CD4-positive, alpha-beta T cell treated with Interleukin-15 for 1 hour (primary cell): Measurements from ENCODE around the gene ZNF384.
"Not testable (repeated sequence)": the region's sequence is repeated elsewhere in the genome, so short reads cannot be mapped to it uniquely, and the experiment has no call there.

Experiments
- DNase-seq: peaks from one replicate; pipeline ENCODE4 v3.0.0-alpha.2; 2020

Gene ZNF384

DNA sequence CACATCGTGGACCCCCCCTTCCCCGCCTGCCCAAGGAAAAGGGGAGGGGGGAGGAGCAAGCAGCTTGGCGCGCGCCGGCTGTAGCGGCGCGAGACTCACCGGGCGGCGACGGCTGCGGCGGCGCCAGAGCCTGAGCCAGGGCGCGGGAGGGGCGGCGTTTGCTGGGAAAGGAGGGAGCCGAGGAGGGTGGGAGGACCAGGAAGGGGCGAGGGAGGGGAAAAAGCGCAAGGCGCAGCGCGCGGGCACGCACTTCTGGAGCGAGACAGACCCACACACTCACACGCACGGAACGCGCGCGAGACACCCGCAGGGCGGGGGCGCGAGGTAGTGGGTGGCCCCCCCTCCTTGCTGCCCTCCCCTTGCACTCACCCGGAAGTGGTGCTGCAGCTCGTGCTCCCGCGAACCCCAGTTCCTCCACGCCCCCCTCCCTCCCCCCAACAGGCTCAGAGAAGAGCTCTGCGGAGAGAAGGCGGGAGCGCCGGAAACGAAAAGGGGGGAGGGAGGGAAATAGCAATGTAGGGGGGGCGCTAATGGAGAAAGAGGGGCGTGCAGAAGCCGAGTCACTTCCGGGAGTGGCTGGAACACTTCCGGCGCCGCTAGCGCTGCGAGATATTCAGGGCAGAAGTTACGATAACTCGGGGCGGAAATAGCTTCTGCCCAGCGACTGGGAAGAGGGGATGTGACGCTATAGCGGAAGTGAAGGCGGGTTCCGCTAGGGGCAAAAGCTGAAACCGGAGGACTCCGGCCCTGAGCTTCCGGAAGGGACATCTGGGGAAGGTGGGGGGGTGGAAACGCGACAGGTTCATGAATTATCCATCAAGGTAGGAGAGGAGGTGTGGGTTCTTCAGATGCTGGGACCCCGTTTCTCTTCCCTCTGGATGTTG lies at the start of gene ZNF384:
Gene ZNF384, minus strand, starts transcription at position 377 of the 884 bp plus-strand sequence. CDS start 9,855 bp downstream, outside the sequence.
- peak; percentile 98 for DNase-seq

DNA sequence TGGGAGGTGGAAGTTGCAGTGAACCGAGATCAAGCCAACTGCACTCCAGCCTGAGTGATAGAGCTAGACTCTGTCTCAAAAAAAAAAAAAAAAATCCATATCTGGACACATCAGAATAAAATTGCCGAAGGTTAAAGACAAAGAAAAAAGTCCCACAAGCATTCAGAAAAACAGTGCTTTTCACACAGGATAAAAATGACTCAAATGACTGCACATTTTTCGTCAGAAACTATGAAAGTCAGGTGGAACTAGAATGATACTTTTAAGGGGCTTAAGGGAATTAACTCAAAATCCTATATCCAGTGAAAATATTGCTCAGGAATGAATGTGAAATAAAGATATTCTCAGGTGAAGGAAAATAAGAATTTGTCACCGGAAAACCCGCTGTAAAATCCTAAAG lies 47.6 kb upstream of the ZNF384 start:
- DNase-seq = no peak

DNA sequence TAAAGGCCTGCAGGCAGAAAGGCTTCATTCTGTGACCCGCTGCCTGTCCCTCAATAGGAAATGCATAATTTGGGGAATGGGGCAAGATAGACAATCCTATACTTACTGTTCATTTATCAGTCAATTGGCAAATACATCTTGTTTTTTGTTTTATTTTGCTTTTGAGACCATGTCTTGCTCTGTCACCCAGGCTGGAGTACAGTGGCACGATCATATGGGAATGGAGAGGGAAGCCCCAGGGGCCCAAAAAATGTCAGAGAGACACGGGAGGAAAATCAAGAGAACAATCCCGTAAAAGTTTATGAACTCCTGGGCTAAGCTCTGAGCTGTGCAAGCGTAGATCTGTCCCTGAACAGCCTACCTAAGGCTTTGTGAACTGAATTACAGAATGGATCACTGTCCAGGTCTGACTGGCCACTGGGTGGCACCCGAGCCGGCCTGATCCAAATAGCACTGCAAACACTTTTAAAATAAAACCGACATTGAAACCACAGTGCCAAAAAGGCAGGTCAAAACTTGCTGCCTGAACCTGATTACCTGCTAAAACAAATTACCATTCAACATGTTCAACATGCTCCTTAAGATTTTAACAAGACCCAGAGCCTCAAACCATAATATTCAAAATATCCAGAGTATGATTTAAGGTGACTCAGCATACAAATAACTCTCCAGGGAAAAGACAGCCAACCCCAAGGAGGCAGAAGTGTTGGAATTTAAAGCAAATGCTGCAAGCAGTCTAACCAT lies 46.4 kb upstream of the ZNF384 start:
- DNase-seq = peak; percentile 50

DNA sequence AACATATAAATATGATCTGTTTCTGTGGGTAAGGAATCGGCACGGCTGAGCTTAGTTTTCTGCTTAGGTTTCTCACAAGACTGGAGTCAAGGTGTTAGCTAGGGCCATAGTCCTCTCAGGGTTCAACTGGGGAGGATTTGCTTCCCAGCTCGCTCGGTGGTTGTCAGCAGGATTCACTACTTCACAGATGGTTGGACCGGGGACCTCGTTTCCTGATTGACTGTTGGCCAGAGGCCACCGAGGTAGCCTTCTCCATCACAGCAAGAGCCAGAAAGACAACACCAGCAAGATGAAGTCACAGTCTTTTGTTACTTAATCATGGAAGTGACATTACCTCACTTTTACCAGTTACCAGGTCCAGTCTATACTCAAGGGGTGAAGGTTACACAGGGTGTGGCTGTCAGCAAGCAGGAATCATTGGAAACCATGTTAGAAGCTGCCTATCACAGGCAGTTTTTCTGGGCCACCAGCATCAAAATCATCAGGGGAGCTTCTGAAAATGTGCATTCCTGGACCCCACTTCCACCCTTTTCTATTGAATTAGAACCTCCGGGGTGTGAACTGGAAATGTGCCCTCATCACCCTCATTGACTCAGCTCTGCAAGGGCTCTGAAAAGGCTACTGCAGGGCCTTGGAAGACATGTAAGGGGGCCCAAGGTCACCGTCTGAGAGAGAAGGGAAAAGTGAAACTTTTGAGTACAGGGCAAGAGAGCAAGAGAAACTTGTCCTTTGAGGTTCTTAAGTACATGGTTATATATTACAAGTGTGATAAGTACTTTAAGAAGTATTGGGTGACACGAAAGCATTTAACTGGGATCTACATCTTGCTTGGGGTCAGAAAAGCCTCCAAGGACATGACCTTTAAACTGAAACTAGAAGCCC lies 45.6 kb upstream of the ZNF384 start:
- no peak for DNase-seq

DNA sequence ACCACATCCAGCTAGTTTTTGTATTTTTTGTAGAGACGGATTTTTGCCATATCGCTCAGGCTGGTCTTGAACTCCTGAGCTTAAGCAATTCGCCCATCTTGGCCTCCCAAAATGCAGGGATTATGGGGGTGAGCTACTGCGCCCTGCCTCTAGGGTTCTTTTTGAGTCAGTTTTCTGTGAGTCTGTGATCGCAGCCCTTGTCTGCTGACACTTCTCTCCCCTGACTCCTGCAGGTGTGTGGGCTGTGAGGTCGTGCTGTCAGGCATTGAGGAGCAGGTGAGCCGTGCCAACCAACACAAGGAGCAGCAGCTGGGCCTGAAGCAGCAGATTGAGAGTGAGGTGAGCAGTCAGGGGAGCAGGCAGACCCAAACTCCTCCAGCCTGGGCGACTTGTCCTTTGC lies 41.0 kb upstream of the ZNF384 start:
- DNase-seq = no peak

DNA sequence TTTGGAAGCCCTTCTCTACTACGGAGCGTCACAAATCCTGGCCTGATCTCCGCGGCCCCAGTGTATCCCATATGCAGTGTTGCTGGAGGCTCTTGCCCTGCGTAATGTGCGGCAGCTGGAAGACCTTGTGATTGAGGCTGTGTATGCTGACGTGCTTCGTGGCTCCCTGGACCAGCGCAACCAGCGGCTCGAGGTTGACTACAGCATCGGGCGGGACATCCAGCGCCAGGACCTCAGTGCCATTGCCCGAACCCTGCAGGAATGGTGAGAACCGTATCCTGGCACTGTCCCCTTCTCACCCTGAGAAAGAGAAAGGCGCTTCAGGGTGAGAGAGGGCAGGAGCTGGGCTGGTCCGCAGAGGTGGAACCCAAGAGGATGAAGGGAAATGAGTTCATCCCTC lies 40.0 kb upstream of the ZNF384 start:
- DNase-seq = no peak

DNA sequence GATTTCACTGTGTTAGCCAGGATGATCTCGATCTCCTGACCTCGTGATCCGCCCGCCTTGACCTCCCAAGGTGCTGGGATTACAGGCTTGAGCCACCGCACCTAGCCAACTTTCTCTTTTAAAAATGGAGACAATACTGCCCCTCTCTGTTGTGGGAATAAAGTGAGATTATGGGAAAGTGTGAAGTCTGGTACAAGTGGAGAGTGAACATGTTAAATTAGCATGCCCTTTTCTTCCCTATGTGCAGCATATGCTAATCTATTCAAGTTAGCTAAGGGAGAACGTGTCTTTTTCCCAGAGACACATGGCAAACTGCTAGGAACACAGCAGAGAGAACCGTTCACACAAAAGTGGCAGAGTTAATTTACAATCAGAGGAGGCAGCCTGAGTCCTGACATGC lies 36.2 kb upstream of the ZNF384 start:
- no peak for DNase-seq

DNA sequence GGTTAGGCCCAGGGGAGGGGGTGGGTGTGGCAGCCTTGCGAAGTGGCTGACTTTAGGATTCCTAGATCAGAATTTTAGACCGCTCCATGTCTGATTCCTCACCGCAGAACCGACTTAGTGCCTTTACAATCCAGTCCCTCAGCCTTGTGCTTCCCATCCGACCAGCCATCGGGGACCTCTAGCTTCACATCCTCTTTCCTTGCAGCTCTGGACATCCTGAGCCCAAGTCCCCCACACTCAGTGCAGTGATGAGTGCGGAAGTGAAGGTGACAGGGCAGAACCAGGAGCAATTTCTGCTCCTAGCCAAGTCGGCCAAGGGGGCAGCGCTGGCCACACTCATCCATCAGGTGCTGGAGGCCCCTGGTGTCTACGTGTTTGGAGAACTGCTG lies 35.2 kb upstream of the ZNF384 start:
- DNase-seq = no peak

DNA sequence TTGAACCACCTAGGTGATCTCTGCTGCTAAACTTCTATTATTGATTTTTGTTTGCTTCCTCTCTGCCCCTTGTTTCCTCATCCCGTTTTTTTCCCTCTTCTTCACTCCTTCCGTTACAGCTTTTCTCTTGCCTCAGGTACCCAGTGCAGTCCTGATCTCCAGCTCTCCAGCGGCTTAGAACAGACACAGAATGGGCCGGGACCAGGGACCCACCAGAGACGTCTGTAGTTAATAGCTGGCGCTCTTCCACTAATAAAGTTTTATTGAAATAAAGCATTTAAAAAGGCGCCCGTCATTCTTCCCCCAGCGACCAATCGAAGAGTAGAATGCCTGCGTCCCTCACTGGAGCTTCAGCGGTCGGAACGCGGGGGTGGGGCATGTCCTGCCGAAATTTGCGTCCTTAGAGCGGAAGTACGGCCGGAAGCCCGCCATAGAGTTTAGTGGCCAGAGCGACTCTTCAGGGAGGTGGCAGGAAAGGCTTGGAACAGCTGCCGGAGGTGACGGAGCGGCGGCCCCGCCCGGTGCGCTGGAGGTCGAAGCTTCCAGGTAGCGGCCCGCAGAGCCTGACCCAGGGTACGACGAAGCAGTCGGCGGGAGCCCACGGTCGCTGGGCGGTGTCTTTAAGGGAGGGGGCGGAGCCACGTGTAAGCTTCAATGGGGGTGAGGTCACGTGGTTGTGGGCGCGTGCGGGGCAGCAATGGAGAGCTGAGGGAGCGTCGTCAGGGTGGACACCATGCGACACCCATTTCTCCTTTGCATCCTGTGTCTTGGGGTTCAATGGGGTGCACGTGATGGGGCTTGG lies 34.6 kb upstream of the ZNF384 start, which contains the start of gene COPS7A:
Gene COPS7A, plus strand, starts transcription at position 440 of the 802 bp plus-strand sequence. CDS start 611 bp downstream, outside the sequence.
- DNase-seq = peak; percentile 99

DNA sequence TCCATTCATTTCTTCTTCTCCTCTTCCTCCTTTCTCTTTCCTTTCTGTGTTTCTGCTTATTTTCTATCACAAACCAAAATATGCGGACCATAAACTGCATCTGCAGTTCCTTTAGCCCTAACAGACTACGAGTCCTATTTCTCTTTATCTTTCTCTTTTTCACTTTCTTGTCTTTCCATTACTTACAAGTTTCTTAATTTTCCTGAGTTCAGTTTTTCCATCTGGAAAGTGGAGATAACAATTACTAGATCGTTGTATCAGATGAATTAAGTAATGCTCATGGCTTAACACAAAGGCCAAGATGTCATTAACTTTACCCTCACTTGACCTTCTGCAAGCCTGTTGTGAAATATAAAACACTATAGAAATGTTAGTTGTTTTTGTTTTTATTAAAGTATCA lies 33.7 kb upstream of the ZNF384 start:
- DNase-seq = no peak

DNA sequence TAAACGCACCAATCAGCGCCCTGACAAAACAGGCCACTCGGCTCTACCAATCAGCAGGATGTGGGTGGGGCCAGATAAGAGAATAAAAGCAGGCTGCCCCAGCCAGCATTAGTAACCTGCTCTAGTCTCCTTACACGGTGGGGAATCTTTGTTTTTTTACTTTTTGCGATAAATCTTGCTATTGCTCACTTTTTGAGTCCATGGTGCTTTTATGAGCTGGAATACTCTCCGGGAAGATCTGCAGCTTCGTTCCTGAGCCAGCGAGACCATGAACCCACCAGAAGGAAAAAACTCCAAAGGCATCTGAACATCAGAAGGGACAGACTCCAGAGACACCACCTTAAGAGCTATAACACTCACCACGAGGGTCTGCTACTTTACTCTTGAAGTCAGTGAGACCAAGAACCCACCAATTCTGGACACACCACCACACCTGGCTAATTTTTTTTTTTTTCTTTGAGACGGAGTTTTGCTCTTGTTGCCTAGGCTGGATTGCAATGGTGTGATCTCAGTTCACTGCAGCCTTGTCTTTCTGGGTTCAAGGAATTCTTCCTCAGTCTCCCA lies 27.8 kb upstream of the ZNF384 start:
- DNase-seq = no peak

DNA sequence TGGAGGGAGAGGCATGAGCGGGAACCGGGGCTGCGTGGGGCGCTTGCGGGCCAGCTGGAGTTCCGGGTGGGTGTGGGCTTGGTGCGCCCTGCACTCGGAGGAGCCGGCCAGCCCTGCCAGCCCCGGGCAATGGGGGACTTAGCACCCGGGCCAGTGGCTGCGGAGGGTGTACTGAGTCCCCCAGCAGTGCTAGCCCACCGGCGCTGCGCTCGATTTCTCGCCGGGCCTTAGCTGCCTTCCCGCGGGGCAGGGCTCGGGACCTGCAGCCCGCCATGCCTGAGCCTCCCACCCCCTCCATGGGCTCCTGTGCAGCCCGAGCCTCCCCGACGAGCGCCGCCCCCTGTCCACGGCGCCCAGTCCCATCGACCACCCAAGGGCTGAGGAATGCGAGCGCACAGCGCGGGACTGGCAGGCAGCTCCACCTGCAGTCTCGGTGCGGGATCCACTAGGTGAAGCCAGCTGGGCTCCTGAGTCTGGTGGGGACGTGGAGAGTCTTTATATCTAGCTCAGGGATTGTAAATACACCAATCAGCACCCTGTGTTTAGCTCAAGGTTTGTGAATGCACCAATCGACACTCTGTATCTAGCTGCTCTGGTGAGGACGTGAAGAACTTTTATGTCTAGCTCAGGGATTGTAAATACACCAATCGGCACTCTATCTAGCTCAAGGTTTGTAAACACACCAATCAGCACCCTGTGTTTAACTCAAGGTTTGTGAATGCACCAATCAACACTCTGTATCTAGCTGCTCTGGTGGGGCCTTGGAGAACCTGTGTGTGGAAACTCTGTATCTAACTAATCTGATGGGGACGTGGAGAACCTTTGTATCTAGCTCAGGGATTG lies 27.1 kb upstream of the ZNF384 start:
- DNase-seq = not testable (repeated sequence)

DNA sequence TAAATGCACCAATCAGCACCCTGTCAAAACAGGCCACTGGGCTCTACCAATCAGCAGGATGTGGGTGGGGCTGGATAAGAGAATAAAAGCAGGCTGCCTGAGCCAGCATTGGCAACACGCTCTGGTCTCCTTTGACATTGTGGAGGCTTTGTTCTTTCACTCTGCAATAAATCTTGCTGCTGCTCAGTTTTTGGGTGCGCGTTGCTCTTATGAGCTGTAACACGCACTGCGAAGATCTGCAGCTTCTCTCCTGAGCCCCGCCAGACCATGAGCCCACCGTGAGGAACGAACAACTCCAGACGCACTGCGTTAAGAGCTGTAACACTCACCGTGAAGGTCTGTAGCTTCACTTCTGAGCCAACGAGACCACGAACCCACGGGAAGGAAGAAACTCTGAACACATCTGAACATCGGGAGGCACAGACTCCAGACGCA lies 19.8 kb upstream of the ZNF384 start:
- DNase-seq = peak; percentile 82

DNA sequence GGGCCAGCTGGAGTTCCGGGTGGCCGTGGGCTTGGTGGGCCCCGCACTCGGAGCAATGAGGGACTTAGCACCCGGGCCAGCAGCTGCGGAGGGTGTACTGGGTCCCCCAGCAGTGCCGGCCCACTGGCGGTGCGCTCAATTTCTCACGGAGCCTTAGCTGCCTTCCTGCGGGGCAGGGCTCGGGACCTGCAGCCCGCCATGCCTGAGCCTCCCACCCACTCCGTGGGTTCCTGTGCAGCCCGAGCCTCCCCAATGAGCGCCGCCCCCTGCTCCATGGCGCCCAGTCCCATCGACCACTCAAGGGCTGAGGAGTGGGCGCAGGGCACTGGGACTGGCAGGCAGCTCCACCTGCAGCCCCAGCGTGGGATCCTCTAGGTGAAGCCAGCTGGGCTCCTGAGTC lies 19.2 kb upstream of the ZNF384 start:
- not testable (repeated sequence) for DNase-seq

DNA sequence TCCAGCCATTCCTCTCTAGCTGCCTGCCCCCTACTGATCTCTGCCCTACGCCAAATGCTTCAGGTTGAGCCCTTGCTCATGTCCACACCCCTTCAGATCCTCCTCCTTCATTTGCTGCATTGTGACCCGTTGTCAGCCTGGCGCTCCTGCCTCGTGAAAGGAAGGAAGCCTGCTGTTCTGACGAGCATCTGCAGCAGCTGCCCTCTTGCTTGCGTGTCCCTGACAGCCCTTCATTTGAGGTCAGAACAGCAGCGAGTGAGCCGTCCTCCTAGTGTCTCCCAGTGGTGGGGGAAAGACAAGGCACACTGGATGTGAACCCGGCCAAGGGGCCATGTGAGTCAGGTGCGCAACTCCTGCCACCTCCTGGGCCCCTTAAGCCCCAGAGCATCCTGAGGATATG lies 14.5 kb upstream of the ZNF384 start:
- DNase-seq = no peak

DNA sequence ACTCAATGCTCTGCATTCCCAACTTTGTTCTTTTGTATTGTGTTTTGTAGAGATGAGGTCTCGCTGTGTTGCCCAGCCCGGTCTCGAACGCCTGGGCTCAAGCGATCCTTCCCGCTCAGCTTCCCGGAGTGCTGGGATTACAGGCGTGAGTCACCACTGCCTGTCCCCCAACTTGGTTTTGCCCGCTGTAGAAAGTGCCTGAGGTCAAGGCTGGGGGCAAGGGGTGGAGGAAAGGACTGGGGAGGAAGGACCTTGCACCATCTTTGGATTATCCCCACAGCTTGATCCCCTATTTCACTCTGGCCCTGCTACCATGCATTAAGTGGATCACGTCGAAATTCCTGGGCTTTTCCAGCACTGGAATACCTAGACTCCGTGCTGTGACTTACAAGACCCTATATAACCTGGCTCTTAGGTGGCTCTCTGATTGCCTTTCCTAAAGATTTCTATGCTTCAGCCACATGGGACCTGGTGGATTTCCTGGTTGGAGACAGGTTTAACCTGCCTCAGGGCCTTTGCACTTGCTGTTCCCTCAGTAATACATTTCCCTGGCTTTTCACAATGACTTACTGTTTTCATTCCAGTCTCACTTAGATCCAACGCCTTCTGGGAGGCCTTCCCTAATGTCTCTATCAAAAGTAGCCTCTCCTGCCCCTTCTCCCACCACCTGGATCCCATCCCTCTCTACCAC lies 12.0 kb upstream of the ZNF384 start:
- no peak for DNase-seq

DNA sequence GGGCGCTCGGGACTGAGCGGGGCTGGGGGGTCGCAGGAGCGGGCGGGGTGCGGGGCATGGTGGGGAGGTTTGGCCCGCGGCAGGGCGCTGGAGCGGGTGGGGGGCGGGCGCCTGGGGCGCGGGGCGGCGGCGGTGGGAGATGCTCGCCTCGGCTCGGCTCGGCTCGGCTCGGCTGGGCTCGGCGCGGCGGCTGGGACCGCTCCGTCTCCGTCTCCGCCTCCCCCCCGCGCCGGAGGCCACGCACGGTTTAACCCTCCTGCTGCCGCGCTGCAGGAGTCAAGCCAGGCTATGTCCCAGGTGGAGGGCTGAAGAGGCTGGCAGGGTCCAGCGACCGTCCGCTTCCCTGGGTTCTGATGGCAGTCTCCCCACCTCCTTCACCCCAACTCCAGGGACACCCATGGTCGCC lies 11.5 kb upstream of the ZNF384 start, which contains the start of gene PIANP:
Gene PIANP, minus strand, starts transcription at position 170 of the 406 bp plus-strand sequence. CDS start 2,754 bp downstream, outside the sequence.
- DNase-seq = peak; percentile 43

DNA sequence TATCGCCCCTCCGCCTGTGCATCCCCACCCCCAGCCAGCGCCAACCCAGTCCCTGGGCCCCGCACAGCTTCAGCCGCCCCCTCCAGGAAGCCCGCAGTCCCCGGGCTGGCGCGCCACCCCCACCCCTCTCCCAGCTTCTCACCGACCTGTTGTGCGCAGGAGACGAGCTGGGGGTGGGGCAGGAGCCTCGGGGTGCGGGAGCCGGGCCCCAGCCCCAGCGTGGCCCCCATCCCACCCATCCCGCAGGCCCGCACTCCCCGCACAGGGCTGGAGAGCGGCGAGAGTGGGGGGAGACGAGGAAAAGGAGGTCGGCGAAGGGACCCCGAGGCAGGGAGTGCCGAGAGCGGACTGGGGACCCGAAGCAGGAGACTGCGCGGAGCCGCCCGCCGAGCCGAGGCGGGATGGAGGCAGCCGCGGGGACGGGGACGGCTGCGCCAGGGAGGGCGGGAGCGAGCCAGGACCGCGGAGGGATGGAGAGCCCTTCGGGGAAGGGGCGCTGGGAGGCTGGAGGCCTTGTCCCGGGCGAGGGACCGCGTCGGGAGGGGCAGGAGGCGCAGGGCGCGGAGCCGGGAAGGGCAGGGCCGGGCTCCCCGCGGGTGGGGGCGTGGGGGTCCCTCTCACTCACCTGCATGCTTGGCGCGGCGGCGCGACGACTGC lies 10.9 kb upstream of the ZNF384 start:
- DNase-seq = no peak

DNA sequence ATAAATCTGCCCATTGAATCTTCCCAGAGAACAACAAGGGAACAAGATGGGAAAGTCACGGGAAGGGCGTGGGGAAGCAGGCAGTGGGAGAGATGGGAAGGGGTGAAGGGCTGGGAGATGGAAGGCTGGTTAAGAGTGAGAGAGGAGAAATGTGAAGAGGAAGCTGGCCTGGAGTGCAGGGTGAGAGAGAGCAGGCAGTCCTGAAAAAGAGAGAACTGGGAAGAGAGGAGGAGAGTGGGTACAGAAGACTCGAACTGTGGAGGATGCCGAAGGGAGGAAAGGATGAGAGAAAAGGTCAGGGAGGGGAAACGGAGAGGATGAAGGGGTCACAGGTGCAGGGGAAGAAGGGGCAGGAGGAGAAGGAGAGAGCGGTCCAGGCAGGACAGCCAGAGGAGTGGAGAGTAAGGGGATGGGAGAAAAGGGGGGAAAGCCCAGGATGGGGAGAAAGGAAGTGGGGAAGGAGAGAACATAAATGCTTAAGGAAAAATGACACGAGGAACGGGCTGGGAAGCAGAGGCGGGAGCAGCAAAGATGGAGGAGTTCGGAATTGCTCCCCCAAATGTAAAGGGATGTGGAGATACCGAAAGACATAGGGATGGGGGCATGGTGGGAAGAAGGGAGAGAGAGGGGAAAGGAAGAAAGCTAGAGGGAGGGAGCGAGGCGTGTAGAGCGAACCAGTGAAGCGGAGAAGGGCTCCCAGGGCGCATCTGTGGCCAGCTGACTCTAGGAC lies 10.2 kb upstream of the ZNF384 start:
- no peak for DNase-seq
